ENCODE data around the gene P3H2.

P3H2 gene

DNA sequence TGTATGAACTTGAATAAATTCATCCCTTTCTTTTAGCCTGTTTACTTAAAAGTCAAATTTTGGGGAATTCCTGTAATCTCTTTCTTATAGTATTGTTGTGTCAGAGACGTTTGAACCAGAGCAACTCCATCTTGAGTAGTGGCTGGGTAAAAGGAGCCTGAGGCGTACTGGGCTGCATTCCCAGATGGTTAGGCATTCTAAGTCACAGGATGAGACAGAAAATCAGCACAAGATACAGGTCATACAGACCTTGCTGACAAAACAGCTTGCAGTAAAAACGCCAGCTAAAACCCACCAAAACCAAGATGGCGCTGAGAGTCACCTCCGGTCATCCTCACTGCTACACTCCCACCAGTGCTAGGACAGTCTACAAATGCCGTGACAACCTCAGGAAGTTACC is 94.5 kb downstream of the P3H2 start:
- no peak for TF ChIP-seq ZFP30 (CRISPR knock-in tag; IDR thresholded peaks at IDR 0.05)
- TF ChIP-seq CSDC2 (CRISPR knock-in tag; IDR thresholded peaks at IDR 0.05): no peak
- TF ChIP-seq, protein P1, sequence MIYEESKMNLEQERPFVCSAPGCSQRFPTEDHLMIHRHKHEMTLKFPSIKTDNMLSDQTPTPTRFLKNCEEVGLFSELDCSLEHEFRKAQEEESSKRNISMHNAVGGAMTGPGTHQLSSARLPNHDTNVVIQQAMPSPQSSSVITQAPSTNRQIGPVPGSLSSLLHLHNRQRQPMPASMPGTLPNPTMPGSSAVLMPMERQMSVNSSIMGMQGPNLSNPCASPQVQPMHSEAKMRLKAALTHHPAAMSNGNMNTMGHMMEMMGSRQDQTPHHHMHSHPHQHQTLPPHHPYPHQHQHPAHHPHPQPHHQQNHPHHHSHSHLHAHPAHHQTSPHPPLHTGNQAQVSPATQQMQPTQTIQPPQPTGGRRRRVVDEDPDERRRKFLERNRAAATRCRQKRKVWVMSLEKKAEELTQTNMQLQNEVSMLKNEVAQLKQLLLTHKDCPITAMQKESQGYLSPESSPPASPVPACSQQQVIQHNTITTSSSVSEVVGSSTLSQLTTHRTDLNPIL (CRISPR knock-in tag; IDR thresholded peaks at IDR 0.05; ENCODE audit: low read depth): no peak
- TF ChIP-seq, protein P2, sequence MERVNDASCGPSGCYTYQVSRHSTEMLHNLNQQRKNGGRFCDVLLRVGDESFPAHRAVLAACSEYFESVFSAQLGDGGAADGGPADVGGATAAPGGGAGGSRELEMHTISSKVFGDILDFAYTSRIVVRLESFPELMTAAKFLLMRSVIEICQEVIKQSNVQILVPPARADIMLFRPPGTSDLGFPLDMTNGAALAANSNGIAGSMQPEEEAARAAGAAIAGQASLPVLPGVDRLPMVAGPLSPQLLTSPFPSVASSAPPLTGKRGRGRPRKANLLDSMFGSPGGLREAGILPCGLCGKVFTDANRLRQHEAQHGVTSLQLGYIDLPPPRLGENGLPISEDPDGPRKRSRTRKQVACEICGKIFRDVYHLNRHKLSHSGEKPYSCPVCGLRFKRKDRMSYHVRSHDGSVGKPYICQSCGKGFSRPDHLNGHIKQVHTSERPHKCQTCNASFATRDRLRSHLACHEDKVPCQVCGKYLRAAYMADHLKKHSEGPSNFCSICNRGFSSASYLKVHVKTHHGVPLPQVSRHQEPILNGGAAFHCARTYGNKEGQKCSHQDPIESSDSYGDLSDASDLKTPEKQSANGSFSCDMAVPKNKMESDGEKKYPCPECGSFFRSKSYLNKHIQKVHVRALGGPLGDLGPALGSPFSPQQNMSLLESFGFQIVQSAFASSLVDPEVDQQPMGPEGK (CRISPR knock-in tag; IDR thresholded peaks at IDR 0.05; ENCODE audit: borderline replicate concordance): no peak

DNA sequence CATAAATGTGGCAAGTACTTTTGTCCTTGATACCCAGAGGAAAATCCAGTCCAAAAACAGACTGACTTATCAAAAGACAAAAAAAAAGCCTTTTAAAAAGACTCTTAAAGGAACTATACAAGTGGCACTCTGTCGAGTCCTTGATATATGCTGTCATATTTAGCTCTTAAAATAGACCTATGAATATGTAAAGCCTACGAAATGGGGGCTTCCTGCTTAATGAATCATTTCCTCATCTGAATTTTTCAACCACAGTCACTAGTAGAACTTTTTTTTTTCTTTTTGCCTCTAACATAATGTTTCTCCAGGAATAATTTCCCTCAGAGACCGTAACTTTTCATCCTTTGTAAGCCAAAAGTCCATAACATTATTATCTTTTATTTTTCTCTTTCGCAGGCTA is 95.8 kb downstream of the P3H2 start:
- no peak for TF ChIP-seq PPARA (CRISPR knock-in tag; IDR thresholded peaks at IDR 0.05; ENCODE audit: borderline replicate concordance)
- TF ChIP-seq, protein P1 (CRISPR knock-in tag; IDR thresholded peaks at IDR 0.05; ENCODE audit: low read depth): no peak
- TF ChIP-seq ZFP30 (CRISPR knock-in tag; IDR thresholded peaks at IDR 0.05): no peak
- no peak for TF ChIP-seq ZNF8 (CRISPR knock-in tag; IDR thresholded peaks at IDR 0.05)
- no peak for TF ChIP-seq CSDC2 (CRISPR knock-in tag; IDR thresholded peaks at IDR 0.05)
- no peak for TF ChIP-seq ZFP3 (CRISPR knock-in tag; IDR thresholded peaks at IDR 0.05)
- no peak for TF ChIP-seq ZNF565 (CRISPR knock-in tag; conservative IDR thresholded peaks at IDR 0.05; ENCODE audit: low read depth)
- TF ChIP-seq, protein P2 (CRISPR knock-in tag; IDR thresholded peaks at IDR 0.05; ENCODE audit: borderline replicate concordance): no peak
- no peak for TF ChIP-seq GLIS3 (CRISPR knock-in tag; IDR thresholded peaks at IDR 0.05)
- ATAC-seq: peak; percentile 31; the same call in 1 of the 3 replicates

More for the DNA sequence above, 94.5 kb downstream of the P3H2 start:
- no peak for ATAC-seq

DNA sequence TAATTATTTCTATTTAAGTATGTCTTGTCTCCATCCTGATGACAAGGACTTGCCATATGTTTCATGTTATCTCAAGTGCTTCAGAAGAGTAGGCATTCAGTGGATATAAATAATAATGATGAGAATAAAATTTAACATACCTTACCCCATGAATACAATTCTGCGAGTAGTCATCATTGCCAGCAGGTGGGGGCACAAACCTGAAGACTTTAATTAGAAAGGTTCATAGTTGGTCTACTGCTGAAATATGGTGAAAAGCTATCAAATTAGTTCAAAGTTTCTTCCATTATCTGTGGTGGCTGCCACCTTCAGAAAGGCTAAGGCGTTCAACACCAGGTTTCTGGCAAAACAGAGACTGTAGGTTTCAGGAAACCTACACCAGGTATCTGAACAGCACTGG is 100.9 kb downstream of the P3H2 start:
- TF ChIP-seq RARB (CRISPR knock-in tag; IDR thresholded peaks at IDR 0.05): no peak
- TF ChIP-seq ZNF8 (CRISPR knock-in tag; IDR thresholded peaks at IDR 0.05): no peak
- no peak for TF ChIP-seq ZFP3 (CRISPR knock-in tag; IDR thresholded peaks at IDR 0.05)
- TF ChIP-seq ESRRG (CRISPR knock-in tag; IDR thresholded peaks at IDR 0.05): no peak
- TF ChIP-seq, protein P3, sequence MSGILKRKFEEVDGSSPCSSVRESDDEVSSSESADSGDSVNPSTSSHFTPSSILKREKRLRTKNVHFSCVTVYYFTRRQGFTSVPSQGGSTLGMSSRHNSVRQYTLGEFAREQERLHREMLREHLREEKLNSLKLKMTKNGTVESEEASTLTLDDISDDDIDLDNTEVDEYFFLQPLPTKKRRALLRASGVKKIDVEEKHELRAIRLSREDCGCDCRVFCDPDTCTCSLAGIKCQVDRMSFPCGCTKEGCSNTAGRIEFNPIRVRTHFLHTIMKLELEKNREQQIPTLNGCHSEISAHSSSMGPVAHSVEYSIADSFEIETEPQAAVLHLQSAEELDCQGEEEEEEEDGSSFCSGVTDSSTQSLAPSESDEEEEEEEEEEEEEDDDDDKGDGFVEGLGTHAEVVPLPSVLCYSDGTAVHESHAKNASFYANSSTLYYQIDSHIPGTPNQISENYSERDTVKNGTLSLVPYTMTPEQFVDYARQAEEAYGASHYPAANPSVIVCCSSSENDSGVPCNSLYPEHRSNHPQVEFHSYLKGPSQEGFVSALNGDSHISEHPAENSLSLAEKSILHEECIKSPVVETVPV (CRISPR knock-in tag; IDR thresholded peaks at IDR 0.05): no peak
- no peak for TF ChIP-seq ZFP30 (CRISPR knock-in tag; IDR thresholded peaks at IDR 0.05)
- TF ChIP-seq ARNTL (CRISPR knock-in tag; IDR thresholded peaks at IDR 0.05; ENCODE audit: borderline replicate concordance, low read depth): no peak
- no peak for TF ChIP-seq TCF4 (CRISPR knock-in tag; IDR thresholded peaks at IDR 0.05; ENCODE audit: borderline replicate concordance)
- TF ChIP-seq, protein P1 (CRISPR knock-in tag; IDR thresholded peaks at IDR 0.05; ENCODE audit: low read depth): no peak
- no peak for TF ChIP-seq ZNF565 (CRISPR knock-in tag; conservative IDR thresholded peaks at IDR 0.05; ENCODE audit: low read depth)
- no peak for TF ChIP-seq SNAI2 (CRISPR knock-in tag; IDR thresholded peaks at IDR 0.05)
- ATAC-seq: no peak

DNA sequence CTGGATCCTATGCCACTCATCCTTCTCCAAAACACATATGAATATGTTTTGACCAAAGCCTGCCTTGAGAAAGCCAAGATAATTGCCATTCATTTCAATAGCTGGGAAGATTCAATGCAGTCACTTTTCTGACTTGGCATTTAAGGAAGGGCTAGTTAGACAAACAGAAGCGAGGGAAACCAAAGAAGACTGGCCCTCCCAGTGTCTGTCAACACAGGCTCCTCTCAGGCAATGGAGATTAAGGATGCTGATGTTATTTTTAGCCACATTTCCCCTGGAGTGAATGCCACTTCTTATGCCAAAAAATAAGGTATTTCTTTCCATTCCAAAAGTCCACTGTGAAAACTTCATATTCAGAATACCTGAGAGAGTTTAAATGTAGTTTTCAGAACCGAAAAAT is 101.7 kb downstream of the P3H2 start:
- ATAC-seq: no peak
- TF ChIP-seq GLIS3 (CRISPR knock-in tag; IDR thresholded peaks at IDR 0.05) (no peak), ZNF565 (CRISPR knock-in tag; conservative IDR thresholded peaks at IDR 0.05; ENCODE audit: low read depth) (no peak), ZC3H10 (CRISPR knock-in tag; IDR thresholded peaks at IDR 0.05) (no peak), CSDC2 (CRISPR knock-in tag; IDR thresholded peaks at IDR 0.05) (no peak), ZFP3 (CRISPR knock-in tag; IDR thresholded peaks at IDR 0.05) (no peak)
- TF ChIP-seq, protein P2 (CRISPR knock-in tag; IDR thresholded peaks at IDR 0.05; ENCODE audit: borderline replicate concordance): no peak
